GOT3 (cell line): Measurements from ENCODE around the gene DTD1.

ENCODE experiments used
- DNase-seq: peaks from one replicate; lab custom pipeline; 2025; ENCODE audit warnings: mixed read lengths; lab: John Stamatoyannopoulos, UW

DTD1 gene

DNA sequence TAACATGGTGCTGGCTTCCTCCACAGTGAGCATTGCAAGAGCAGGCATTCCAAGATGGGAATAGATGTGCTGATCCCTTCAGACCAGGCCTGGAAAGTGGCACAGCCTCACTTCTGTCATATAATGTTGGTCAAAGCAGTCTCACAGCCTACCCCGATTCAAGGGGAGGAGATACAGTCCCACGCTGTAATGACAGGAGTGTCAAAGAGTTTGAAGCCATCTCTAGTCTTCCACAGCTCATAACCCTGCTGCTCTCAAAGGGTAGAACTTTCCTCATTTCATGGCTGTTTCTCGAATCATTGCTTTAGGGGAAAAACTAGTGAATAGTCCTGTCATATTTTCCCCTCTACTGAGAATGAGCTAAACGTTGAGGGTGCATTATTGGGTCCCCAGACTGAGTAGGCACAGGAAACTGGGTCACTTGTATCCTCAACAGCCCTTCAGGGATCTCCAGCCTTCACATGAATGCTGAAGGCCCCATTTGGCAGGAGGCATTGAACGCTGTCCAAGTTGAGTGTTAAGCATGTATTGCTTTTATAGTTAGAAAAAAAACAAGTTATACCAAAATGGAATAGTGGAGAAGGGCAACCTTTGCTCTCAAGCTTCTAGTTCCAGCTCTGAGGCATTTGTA lies 27.3 kb downstream of the DTD1 start:
- no peak for DNase-seq

DNA sequence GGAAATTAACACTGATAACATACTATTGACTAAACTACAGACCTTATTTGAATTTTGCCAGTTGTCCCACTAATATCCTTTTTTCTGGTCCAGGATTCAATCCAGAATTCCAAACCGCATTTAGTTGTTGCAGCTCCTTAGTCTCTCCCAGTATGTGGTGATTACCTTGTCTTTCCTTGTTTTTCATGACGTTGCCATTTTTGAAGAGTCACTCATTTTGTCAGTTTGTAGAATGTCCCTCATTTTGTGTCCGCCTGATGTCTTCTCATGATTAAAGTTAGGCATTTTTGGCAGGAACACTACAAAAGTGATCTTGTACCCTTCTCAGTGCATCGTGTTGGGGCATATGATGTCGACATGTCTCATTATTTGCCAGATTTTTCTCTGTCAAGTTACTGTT lies 33.1 kb downstream of the DTD1 start:
- DNase-seq, result no peak

DNA sequence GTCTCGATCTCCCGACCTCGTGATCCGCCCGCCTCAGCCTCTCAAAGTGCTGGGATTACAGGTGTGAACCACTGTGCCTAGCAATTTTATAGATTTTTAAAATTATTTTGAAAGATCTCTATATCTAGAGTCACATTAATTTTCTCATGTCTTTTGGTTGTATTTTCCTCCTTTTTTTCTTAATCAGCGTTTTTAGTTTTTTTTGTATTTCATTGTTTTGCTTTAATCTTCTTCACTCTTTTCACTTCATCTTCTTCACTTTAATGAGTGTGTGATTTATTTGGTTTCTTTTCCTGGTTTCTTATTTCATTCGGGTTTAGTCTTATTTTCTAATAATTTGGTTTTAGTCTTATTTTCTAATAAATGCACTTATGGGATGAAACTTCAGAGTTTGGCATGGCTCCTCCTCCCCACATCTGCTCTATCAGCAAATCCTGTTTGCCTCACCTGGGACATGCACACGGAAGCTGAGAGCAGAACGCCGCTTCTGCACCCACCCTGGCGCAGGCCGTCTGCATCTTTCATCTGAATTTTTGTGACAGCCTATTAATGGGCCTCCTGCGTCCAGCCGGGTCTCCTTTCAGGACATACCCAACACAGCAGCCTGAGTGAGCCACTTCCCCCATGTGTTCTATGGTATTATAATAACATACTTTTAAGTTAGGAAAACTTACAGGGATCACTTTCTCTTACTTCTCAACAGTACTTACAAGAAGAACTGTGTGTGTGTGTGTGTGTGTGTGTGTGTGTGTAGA lies 35.5 kb downstream of the DTD1 start:
- DNase-seq, result no peak

DNA sequence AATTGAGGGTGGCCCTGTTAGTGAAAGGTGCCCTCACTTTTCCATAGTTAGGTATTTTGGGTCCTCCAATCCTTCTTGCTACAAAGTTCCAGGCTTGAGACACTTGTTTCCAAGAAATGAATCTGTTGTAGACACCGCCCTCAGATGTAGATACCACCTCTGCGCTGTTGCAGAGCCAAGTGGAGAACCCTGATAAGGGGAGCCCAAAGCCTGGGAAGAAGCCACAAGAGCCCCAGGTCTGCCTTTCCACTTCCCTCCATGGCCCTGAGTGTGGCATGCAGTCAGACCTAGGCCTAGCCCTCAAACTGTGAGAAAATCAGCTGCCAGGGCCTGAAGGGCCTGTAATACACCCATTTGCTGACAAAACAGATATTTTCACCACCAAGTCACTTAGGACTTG lies 37.1 kb downstream of the DTD1 start:
- DNase-seq, result no peak

DNA sequence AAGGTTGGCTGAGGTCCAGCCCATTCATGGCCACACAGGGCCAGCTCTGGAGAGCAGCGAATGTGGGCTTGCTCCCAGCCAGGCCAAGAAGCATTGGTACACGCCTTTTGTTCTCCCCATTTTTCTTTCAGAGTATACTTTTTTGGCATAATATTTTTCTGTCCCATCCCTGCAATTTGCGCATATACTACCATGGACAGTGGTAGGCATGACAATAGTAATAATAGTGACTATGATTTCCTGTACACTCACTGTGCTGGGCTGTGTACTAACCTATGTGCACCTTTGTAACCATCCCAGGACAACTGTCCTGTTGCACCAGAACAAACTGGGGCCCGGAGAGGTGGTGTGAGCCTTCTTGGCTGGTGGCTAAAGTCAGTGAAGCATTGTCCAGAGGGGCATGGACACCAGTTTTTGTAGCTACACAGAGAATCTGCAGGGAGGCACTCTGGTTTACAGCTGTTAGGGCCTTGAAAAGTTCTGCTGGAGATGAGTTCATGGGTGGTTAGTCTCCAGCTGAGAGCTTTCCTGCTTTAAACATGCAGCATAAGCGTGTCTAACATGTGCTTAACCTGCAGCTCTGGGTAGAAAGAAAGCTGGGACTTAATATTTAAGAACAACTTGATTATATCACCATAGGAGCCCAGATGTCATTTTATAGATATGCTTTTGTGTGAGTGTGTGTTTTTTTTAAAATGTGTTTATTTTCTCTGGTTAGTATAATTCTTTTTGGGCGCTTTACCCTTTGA lies 38.2 kb downstream of the DTD1 start:
- DNase-seq, result no peak

DNA sequence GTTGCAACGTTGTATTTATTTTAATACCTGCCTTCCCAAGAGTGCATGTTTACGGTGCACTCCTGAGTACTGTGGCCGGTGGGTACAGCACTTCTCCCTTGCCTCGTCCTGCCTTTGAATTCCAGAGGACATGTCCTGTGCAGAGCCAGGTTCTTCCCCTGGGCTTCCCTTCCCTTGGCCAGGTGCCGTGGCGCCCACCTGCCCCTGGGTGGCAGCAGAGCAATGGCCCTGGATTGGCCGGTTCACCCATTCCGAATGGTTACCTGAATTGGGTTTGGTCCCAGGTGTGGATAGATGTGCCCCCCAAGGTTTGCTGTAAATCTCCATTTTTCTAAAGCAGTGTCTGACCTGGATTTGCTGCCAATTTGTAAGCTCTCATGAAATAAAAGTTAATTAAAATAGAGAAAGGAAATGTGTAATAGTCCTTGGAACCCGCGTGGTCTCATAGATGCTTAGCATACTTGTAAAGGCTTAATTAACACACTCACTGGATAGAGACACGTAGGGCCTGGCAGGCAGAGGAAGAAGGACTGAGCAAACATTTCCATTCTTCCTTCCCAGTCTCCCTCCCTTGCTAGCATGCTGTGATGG lies 40.6 kb downstream of the DTD1 start:
- no peak for DNase-seq

DNA sequence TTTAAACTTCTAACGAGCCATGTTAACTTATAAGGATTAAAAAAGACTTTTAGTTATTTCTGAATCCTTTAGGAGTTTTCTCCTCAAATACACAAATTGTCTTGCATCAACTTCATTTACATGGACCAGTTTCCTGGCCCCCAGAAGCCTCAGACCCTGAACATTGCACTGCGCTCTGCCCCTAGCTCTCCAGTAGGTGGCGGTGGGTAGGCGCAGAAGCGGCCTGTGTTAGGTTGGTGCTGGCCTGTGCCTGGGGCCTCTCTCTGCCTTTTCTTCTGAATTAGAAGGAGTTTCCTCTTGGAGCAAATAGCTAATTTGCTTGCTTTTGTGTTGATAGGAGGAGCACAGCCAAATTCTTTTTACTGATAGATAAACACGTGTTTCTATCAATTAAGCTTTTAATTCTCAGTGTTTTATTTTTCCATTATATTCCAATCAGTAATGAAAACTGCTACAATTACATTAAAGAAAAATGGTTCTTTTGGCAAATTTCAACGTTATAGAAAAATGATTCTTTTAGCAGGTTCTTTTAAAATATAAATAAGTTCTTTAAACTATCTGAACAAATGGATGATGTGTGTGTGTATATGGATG lies 44.4 kb downstream of the DTD1 start:
- no peak for DNase-seq

DNA sequence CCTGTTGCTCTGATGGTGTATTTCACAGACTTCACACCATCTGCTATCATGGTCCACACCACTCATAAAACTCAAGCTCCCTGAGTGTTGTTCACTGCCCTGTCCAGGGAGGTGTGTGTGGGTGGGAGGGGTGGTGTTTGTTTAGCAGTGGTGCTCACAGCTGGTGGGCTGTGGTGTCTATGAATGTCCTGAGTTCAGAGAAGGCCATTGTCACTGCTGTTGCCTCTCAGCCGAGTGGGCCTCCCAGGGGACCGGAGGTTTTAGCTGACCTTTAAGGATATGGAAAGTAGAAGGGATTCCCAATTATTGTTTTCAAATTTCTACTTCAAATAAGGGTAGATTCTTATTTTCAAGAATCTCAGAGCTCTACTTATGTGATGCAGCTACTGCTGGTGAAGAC lies 45.6 kb downstream of the DTD1 start:
- no peak for DNase-seq

DNA sequence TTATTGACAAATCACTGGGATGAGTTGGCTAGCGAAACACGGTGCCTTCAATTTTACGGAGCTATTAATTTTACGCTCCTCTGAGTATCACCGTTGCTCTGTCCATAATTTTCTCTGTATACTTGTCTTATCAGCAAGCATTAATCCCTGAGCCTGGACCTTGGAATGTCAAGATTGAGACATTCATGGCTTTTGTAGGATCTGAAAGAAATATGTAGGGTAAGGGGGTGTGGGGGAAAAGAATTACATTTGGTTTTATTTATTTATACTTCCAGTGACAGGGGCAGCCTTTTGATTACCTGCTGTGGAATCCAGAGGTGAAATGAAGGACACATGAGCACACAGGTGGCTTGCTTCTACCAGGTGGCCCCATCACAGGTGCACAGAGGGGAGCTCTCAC lies 46.6 kb downstream of the DTD1 start:
- DNase-seq, result no peak

DNA sequence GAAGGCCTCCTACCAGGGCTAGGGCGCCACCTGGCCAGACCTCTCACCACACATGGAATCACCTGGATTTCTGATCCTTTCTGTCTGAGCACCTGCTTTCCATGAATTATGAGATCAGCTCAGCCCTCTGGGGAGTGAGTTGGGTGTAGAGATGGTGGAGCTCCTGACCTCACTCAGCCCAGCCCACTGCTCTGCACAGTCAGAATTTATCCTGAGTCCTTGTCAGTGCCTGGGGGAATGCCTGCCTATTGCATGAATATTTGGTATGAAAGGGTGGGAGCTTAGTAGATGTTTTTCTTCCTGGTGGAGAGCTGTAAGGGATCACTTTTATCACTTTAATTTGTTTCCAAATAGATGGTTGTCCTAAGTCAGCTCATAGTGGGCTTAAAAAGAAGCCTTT lies 47.5 kb downstream of the DTD1 start:
- DNase-seq, result no peak

DNA sequence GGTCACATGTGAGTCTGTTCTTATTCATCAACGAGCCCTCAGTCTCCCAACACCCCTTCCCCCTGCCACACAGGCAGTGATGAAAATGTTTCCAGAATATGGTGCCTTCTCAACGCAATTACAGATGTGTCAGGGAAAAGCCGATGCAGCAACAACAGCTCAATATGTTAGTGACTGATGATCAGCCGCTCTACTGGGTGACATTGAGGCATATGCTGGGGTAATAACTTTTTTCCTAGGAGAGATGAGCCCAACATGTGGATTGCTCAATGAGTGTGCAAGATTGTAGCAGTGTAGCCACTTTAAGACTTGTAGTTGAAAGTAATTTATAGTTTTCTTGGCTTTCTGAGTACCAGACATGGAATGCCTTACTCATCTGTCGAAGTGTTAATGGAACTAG lies 49.4 kb downstream of the DTD1 start:
- DNase-seq, result no peak

DNA sequence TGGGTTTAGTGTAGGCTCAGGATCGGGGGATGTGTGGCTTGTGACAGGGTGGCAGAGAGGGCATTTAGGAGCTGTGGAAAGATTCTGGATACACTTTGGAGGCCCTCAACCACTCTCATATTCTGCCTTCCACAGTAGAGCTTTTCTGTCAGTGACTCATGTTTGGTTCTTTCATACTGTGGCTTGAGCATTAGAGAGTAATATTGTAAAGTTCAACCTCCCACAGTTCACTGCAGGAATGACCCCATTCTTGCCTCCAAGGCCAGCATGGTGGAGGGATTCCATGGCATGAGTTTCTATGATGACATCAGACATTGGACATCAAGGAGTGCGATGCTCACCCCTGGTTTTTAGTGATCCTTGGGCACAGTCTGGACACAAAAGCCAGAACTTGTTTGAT lies 50.9 kb downstream of the DTD1 start:
- no peak for DNase-seq

DNA sequence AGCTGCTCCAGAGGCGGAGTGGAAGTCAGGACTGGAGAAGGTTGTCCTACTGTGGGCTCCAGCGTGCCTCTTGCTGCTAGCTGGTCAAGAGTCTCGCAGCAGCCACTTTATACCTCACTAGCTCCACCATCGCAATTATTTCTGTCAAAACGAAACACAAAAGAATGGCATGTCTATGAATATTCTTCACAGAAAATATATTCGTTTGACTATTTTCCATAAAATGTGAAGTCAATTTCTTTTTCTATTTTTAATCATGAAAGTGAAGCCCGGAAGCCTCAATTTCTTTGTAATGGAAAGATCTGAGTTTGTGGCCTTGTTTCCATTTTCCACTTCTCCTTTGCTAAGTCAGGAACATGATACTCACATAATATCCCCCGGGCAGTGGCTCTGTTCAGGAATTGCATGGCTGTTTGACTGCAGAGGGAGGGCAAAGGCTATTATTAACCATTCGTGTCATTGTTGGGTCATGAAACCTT lies 51.7 kb downstream of the DTD1 start:
- no peak for DNase-seq

DNA sequence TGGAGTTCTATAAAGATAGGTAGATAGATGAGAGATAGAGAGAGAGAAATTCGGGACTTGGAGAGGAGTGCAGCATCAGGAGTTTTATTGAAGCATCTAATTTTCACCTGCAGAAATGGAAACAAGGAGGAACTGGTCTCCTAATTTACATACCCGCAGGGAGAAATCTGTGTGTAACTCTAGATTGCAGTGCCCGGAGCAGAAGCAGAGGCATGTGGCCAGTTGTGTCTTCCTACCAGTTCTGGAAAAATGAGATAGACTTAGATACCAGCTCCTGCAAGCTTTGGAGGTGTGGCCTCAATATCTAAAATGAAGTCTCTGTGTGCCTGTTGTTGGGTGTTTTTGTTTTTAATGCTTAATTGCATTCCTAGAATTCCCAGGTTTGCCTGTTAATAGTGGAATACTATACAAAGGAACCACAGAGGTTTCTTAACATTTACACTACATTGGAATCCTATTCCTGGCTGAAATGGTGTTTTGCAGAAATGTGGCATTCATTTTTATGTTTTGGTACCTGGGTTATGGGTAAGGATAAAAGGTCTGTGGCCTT lies 57.4 kb downstream of the DTD1 start:
- DNase-seq, result no peak

DNA sequence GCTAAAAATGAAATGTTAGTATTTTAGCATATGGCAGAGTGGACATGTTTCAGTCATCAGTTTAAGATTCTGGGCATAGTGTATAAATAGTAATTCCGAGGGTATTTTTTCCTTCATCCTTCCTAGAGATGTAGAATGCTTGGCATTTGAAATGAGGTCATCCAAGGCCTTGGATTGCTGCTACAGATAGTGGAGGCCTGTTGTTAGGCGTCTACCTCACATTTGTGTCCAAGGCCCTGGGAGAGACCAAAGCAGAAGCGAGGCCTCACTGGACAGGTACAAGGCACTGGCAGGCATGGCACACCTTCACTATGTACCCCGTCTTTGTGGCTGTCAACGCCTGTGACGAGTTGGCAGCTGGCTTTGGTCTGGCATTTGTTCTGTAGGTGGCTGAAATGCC lies 58.0 kb downstream of the DTD1 start:
- DNase-seq, result no peak

DNA sequence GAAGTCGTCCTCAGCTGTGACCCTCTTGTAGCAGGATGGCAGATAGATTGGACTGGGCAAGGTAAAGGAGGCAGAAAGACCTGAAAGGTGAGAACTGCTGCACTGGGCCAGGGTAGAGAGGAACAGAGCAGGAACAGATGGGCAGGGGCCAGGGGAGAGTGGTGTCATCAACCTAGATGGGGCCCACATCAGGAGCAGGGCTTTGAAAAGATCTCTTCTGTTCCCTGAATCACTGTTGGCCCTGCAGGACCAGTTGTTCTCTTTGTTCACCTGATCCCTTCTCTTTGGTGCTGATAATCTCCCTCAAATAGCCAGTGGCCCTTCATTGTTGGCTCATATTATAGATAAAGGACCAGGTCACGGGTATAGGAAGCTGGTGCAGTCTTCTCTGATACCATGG lies 59.9 kb downstream of the DTD1 start:
- no peak for DNase-seq

DNA sequence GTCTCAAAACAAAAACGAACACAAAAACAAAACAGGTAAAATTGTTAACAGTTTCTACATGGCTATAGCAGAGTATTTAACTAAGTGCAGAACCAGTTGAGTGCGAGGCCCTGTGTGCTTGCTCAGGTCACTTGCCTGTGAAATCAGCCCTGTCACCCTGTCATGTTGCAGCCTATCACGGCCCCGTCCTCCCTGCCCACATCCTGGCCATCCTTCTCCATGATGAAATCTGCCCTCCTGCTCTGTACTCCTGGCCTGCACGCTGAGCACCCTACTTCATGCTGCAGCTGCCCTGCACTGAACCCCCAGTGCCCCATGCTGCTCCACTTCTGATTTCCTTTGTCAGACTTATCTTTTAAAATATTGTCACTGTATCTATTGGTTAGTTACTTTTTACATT lies 62.4 kb downstream of the DTD1 start:
- no peak for DNase-seq

DNA sequence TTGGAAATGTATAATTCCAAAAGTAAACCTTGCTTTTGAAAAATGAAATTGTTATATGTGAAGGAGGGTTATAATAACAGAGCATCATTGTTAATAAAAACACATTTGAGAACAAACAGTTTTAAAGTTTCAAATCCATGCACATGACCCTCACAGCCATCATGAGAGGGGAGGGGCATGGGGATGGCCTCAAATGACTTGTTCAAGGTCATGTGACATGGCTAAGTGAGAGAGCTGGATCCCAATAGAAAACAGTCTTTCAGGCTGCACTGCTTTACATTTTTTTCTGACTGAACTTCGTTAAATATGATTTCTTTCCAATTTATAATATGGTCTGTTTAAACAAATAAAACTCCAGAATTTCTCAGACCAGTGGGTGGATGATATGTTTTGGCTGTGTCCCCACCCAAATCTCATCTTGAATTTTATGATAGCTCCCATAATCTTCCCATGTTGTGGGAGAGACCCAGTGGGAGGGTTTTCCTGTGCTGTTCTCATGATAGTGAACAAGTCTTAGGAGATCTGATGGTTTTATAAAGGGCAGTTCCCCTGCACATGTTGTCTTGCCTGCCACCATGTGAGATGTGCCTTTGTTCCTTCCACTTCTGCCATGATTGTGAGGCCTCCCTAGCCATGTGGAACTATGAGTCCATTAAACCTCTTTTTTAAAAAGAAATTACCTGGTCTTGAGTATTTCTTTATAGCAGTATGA lies 66.0 kb downstream of the DTD1 start:
- no peak for DNase-seq

DNA sequence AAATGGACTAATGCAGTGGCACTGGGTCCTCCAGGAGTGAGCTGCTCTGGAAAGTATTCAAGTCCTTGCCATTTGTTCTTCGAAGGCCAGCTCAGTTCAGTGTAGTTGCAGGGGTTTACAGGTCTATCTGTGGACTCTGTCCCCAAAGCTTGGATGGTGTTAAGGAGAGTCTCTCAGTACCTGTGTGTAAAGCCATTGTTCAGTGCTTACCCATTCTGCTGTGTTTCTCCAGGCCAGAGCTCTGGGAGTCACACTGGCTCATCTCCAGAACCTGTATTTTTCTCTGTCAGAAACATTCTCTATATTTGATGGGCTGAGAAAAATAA lies 66.6 kb downstream of the DTD1 start:
- DNase-seq, result no peak

DNA sequence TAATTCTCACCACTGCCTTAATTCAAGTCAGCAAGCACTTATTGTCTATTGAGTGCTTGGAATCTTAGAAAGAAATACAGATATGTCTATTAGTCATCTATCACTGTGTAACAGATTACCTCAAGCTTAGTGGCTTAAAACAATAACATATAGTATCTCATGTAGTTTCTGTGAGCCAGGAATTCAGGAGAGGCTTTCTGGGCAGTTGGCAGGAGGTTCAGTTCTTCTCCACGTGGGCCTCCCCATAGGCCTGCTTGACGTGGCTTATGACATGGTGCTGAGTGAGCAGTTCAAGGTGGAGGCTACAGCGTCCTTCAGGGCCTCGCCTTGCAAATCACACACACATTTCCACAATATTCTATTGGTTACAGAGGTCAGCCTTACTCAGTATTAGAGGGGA lies 69.7 kb downstream of the DTD1 start:
- no peak for DNase-seq

DNA sequence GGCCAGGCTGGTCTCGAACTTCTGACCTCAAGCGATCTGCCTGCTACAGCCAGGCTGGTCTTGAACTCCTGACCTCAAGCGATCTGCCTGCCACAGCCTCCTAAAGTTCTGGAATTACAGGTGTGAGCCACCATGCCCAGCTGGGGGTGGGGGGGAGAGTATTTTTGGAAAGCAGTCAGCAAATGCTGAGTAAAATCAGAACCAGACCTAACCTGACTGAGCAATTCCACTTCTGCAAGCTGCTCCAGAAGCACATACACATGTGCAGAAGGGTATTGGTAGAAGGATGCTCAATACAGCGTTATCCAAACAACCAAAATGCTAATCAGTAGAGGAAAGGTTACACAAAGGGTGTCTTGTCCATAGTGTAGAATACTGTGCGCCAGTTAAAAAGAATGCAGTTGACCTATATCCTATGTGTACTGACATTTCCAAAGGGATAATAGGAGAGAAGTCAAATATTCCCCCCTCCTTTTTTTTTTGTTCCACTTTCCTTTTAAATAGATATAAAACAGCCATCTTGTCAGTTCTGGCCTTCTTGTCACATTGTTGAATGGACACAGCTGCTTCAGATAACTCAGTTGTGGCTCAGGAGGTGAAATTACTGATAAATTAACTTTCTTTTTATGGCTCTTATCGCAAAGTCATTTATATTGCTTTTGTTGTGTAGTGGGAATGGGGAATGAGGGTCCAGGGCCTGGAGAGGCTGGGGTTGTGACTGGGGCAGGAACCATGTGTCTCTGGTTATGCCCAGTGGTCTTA lies 74.6 kb downstream of the DTD1 start:
- no peak for DNase-seq
